ENCODE measurements around the gene KLHL22. TPM values are rescaled to one million over a fixed set of nuclear protein-coding genes. Genes with fewer than 3 reads are reported as not detected.
A peak's percentile ranks its signal among the peaks of the same experiment; 100 is the strongest.

KLHL22 gene
- total RNA-seq, 2 donors from 2014 or later: 18.0 to 20.2 TPM

GRCh38 chr22:20528405-20528978, 32.9 kb upstream of the KLHL22 start:
- H3K27ac Mint-ChIP-seq: no peak overlapping the region
- no peak for DNase-seq (ENCODE audit: low spot score in 2 of 2)
- no peaks in the 10 kb centered on the region for H3K9me3 Mint-ChIP-seq
- ATAC-seq: no peak
- H3K36me3 Mint-ChIP-seq: peaks cover 13 to 30% of the 10 kb centered on the region in 2 donors

GRCh38 chr22:20526628-20527355, 31.2 kb upstream of the KLHL22 start:
- no peaks in the 10 kb centered on the region for H3K9me3 Mint-ChIP-seq
- H3K36me3 Mint-ChIP-seq: peaks cover 13 to 30% of the 10 kb centered on the region in 2 donors
- ATAC-seq (no peak), DNase-seq (ENCODE audit: low spot score in 2 of 2) (no peak)
- peak overlapping the region; percentile 3 to 16 for H3K27ac Mint-ChIP-seq

GRCh38 chr22:20526305-20526627, 30.7 kb upstream of the KLHL22 start:
- no peak for DNase-seq (ENCODE audit: low spot score in 2 of 2)
- H3K27ac Mint-ChIP-seq: peak overlapping the region in 1 of 2 donors; percentile 3
- no peaks in the 10 kb centered on the region for H3K9me3 Mint-ChIP-seq
- peaks cover 13 to 30% of the 10 kb centered on the region in 2 donors for H3K36me3 Mint-ChIP-seq
- ATAC-seq: no peak

GRCh38 chr22:20525048-20525447, 29.5 kb upstream of the KLHL22 start:
- Mint-ChIP-seq H3K27ac (no peak overlapping the region), H3K9me3 (no peaks in the 10 kb centered on the region), H3K36me3 (peaks cover 13 to 33% of the 10 kb centered on the region in 2 donors)
- DNase-seq (ENCODE audit: low spot score in 2 of 2) (no peak), ATAC-seq (no peak)

- peak; percentile 75 to 81 for ATAC-seq
- no peaks in the 10 kb centered on the region for H3K9me3 Mint-ChIP-seq
- H3K36me3 Mint-ChIP-seq: peaks cover 13 to 33% of the 10 kb centered on the region in 2 donors
- peak overlapping the region; percentile 63 to 85 for H3K27ac Mint-ChIP-seq
- DNase-seq (ENCODE audit: low spot score in 2 of 2): peak in 1 of 2 donors; percentile 60
These were observed 28.4 kb upstream of the KLHL22 start for GRCh38 chr22:20524004-20524481.

- DNase-seq (ENCODE audit: low spot score in 2 of 2) (no peak), ATAC-seq (peak; percentile 18 to 66)
- H3K27ac Mint-ChIP-seq: peak overlapping the region; percentile 63 to 85
- peaks cover 13 to 31% of the 10 kb centered on the region in 2 donors for H3K36me3 Mint-ChIP-seq
- H3K9me3 Mint-ChIP-seq: no peaks in the 10 kb centered on the region
These were observed 27.7 kb upstream of the KLHL22 start for GRCh38 chr22:20523086-20523983.

- DNase-seq (ENCODE audit: low spot score in 2 of 2): no peak
- Mint-ChIP-seq H3K36me3 (peaks cover 9 to 21% of the 10 kb centered on the region in 2 donors), H3K27ac (peak overlapping the region; percentile 63 to 76), H3K9me3 (no peaks in the 10 kb centered on the region)
- no peak for ATAC-seq
These were observed 26.8 kb upstream of the KLHL22 start for GRCh38 chr22:20522134-20523004.

- Mint-ChIP-seq H3K27ac (peak overlapping the region; percentile 75 to 96), H3K9me3 (no peaks in the 10 kb centered on the region), H3K36me3 (peaks cover 0 to 12% of the 10 kb centered on the region in 2 donors)
- DNase-seq (ENCODE audit: low spot score in 2 of 2) (no peak), ATAC-seq (peak; percentile 29 to 78)
These were observed 24.5 kb upstream of the KLHL22 start for GRCh38 chr22:20520093-20520511.

GRCh38 chr22:20519558-20519957, 24.0 kb upstream of the KLHL22 start:
- DNase-seq (ENCODE audit: low spot score in 2 of 2): no peak
- H3K27ac Mint-ChIP-seq: peak overlapping the region; percentile 75 to 96
- ATAC-seq: no peak
- no peaks in the 10 kb centered on the region for H3K9me3 Mint-ChIP-seq
- H3K36me3 Mint-ChIP-seq: peaks cover 0 to 14% of the 10 kb centered on the region in 2 donors

- DNase-seq (ENCODE audit: low spot score in 2 of 2) (no peak), ATAC-seq (no peak)
- peaks cover 0 to 29% of the 10 kb centered on the region in 2 donors for H3K36me3 Mint-ChIP-seq
- H3K9me3 Mint-ChIP-seq: no peaks in the 10 kb centered on the region
- peak overlapping the region; percentile 5 to 41 for H3K27ac Mint-ChIP-seq
These were observed 22.4 kb upstream of the KLHL22 start for GRCh38 chr22:20517841-20518592.

- H3K36me3 Mint-ChIP-seq: peaks cover 0 to 29% of the 10 kb centered on the region in 2 donors
- peak; percentile 21 to 29 for ATAC-seq
These were observed 21.8 kb upstream of the KLHL22 start for GRCh38 chr22:20517422-20517821.

GRCh38 chr22:20516399-20516798, 20.8 kb upstream of the KLHL22 start:
- peaks cover 0 to 34% of the 10 kb centered on the region in 2 donors for H3K36me3 Mint-ChIP-seq
- no peak for DNase-seq (ENCODE audit: low spot score in 2 of 2)
- no peak overlapping the region for H3K27ac Mint-ChIP-seq
- no peak for ATAC-seq
- no peaks in the 10 kb centered on the region for H3K9me3 Mint-ChIP-seq

More at GRCh38 chr22:20517422-20517821, 21.8 kb upstream of the KLHL22 start:
- Mint-ChIP-seq H3K27ac (peak overlapping the region; percentile 41 to 93), H3K9me3 (no peaks in the 10 kb centered on the region)
- DNase-seq (ENCODE audit: low spot score in 2 of 2): no peak

GRCh38 chr22:20514658-20515406, 19.2 kb upstream of the KLHL22 start:
- H3K36me3 Mint-ChIP-seq: peaks cover 0 to 25% of the 10 kb centered on the region in 2 donors
- no peaks in the 10 kb centered on the region for H3K9me3 Mint-ChIP-seq
- no peak for DNase-seq (ENCODE audit: low spot score in 2 of 2)
- peak overlapping the region in 1 of 2 donors; percentile 41 for H3K27ac Mint-ChIP-seq
- ATAC-seq: peak; percentile 59 to 71

GRCh38 chr22:20511578-20512229, 16.1 kb upstream of the KLHL22 start:
- peaks cover 22 to 47% of the 10 kb centered on the region in 2 donors for H3K36me3 Mint-ChIP-seq
- H3K27ac Mint-ChIP-seq: peak overlapping the region; percentile 14 to 70
- DNase-seq (ENCODE audit: low spot score in 2 of 2): no peak
- no peak for ATAC-seq
- no peaks in the 10 kb centered on the region for H3K9me3 Mint-ChIP-seq
